OCI-LY7 (cell line): ENCODE measurements around the gene RIMBP2.

Experiments
- EZH2phosphoT487 ChIP-seq: fragments of 200-600 bp; sonication (generic); IDR thresholded peaks from 2 replicates; pipeline ENCODE4 v1.6.1; 2018; ENCODE audit warnings: low read depth, borderline replicate concordance, mild to moderate bottlenecking, mixed run types, antibody characterized with exemption, low read length, moderate library complexity, mixed read lengths
- TF ChIP-seq, protein P1 (sequence below): fragments of 200-600 bp; sonication (generic); conservative IDR thresholded peaks from 2 replicates; pipeline ENCODE4 v1.5.1; 2014; ENCODE audit warnings: mild to moderate bottlenecking, antibody characterized with exemption, low read length, moderate library complexity, mixed read lengths

- TF ChIP-seq, protein P1, sequence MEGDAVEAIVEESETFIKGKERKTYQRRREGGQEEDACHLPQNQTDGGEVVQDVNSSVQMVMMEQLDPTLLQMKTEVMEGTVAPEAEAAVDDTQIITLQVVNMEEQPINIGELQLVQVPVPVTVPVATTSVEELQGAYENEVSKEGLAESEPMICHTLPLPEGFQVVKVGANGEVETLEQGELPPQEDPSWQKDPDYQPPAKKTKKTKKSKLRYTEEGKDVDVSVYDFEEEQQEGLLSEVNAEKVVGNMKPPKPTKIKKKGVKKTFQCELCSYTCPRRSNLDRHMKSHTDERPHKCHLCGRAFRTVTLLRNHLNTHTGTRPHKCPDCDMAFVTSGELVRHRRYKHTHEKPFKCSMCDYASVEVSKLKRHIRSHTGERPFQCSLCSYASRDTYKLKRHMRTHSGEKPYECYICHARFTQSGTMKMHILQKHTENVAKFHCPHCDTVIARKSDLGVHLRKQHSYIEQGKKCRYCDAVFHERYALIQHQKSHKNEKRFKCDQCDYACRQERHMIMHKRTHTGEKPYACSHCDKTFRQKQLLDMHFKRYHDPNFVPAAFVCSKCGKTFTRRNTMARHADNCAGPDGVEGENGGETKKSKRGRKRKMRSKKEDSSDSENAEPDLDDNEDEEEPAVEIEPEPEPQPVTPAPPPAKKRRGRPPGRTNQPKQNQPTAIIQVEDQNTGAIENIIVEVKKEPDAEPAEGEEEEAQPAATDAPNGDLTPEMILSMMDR = no peak
- TF ChIP-seq EZH2phosphoT487 = no peak
These were observed 236.5 kb downstream of the RIMBP2 start for GRCh38 chr12:130479401-130480125.
